Measurements from ENCODE around the gene MTCH1. TPM values are rescaled to one million over a fixed set of nuclear protein-coding genes. Genes with fewer than 3 reads are reported as not detected.
"Not testable (repeated sequence)": the region's sequence is repeated elsewhere in the genome, so short reads cannot be mapped to it uniquely, and the experiment has no call there.

The MTCH1 gene
- total RNA-seq, 1 experiment from 2014 or later = 84.4 TPM

GRCh38 chr6:36957773-36958271 is 28.2 kb downstream of the MTCH1 start:
- H3K9me3 ChIP-seq (ENCODE audit: low read length) = no peaks in the 10 kb centered on the region
- H3K9ac ChIP-seq (ENCODE audit: low read length) = no peak overlapping the region
- H3K4me1 ChIP-seq (ENCODE audit: low read length) = peaks cover under 1% of the 10 kb centered on the region; the same call in 1 of the 2 replicates

GRCh38 chr6:36956446-36956820 is 29.6 kb downstream of the MTCH1 start:
- Histone ChIP-seq H3K4me3 (ENCODE audit: low read length) (no peak overlapping the region), H3K4me1 (ENCODE audit: low read length) (no peaks in the 10 kb centered on the region), H3K9me3 (ENCODE audit: low read length) (no peaks in the 10 kb centered on the region)

More at GRCh38 chr6:36957773-36958271, 28.2 kb downstream of the MTCH1 start:
- H3K27ac ChIP-seq (ENCODE audit: low read length) = no peak overlapping the region
- no peaks in the 10 kb centered on the region for H4K20me1 ChIP-seq (ENCODE audit: insufficient read depth, low read depth, low read length)
- no peaks in the 10 kb centered on the region for H3K79me2 ChIP-seq (ENCODE audit: low read length)
- no peak overlapping the region for H3K4me3 ChIP-seq (ENCODE audit: low read length)
- no peak for DNase-seq
- no peaks in the 10 kb centered on the region for H3K9me2 ChIP-seq (replicated peaks; ENCODE audit: insufficient read depth, low read length)
- no peaks in the 10 kb centered on the region for H3K36me3 ChIP-seq (ENCODE audit: insufficient read depth, low read length)
- no peak overlapping the region for H2AFZ ChIP-seq (ENCODE audit: low read length)
- H3K27me3 ChIP-seq (ENCODE audit: low read length) = no peaks in the 10 kb centered on the region
- H3K4me2 ChIP-seq (ENCODE audit: low read depth, low read length, poor library complexity, severe bottlenecking) = no peak overlapping the region

GRCh38 chr6:36955671-36956445 is 30.1 kb downstream of the MTCH1 start:
- Histone ChIP-seq H3K4me1 (ENCODE audit: low read length) (no peaks in the 10 kb centered on the region), H3K4me3 (ENCODE audit: low read length) (no peak overlapping the region), H2AFZ (ENCODE audit: low read length) (no peak overlapping the region), H3K79me2 (ENCODE audit: low read length) (no peaks in the 10 kb centered on the region), H3K4me2 (ENCODE audit: low read depth, low read length, poor library complexity, severe bottlenecking) (no peak overlapping the region), H4K20me1 (ENCODE audit: insufficient read depth, low read depth, low read length) (no peaks in the 10 kb centered on the region), H3K9me3 (ENCODE audit: low read length) (no peaks in the 10 kb centered on the region), H3K9ac (ENCODE audit: low read length) (no peak overlapping the region), H3K27ac (ENCODE audit: low read length) (no peak overlapping the region), H3K27me3 (ENCODE audit: low read length) (no peaks in the 10 kb centered on the region), H3K36me3 (ENCODE audit: insufficient read depth, low read length) (no peaks in the 10 kb centered on the region), H3K9me2 (replicated peaks; ENCODE audit: insufficient read depth, low read length) (no peaks in the 10 kb centered on the region)
- DNase-seq = no peak

More at GRCh38 chr6:36956446-36956820, 29.6 kb downstream of the MTCH1 start:
- Histone ChIP-seq H3K79me2 (ENCODE audit: low read length) (no peaks in the 10 kb centered on the region), H3K9ac (ENCODE audit: low read length) (no peak overlapping the region), H4K20me1 (ENCODE audit: insufficient read depth, low read depth, low read length) (no peaks in the 10 kb centered on the region), H3K27ac (ENCODE audit: low read length) (no peak overlapping the region), H2AFZ (ENCODE audit: low read length) (no peak overlapping the region), H3K27me3 (ENCODE audit: low read length) (no peaks in the 10 kb centered on the region), H3K36me3 (ENCODE audit: insufficient read depth, low read length) (no peaks in the 10 kb centered on the region), H3K4me2 (ENCODE audit: low read depth, low read length, poor library complexity, severe bottlenecking) (no peak overlapping the region), H3K9me2 (replicated peaks; ENCODE audit: insufficient read depth, low read length) (no peaks in the 10 kb centered on the region)
- no peak for DNase-seq

GRCh38 chr6:36955136-36955535 is 30.9 kb downstream of the MTCH1 start:
- no peaks in the 10 kb centered on the region for H3K9me3 ChIP-seq (ENCODE audit: low read length)
- no peak overlapping the region for H2AFZ ChIP-seq (ENCODE audit: low read length)
- DNase-seq = no peak
- no peaks in the 10 kb centered on the region for H3K27me3 ChIP-seq (ENCODE audit: low read length)
- no peak overlapping the region for H3K4me3 ChIP-seq (ENCODE audit: low read length)
- no peaks in the 10 kb centered on the region for H3K36me3 ChIP-seq (ENCODE audit: insufficient read depth, low read length)
- no peaks in the 10 kb centered on the region for H3K9me2 ChIP-seq (replicated peaks; ENCODE audit: insufficient read depth, low read length)
- no peak overlapping the region for H3K9ac ChIP-seq (ENCODE audit: low read length)
- H3K79me2 ChIP-seq (ENCODE audit: low read length) = no peaks in the 10 kb centered on the region
- no peak overlapping the region for H3K4me2 ChIP-seq (ENCODE audit: low read depth, low read length, poor library complexity, severe bottlenecking)
- H3K4me1 ChIP-seq (ENCODE audit: low read length) = no peaks in the 10 kb centered on the region
- H3K27ac ChIP-seq (ENCODE audit: low read length) = no peak overlapping the region
- no peaks in the 10 kb centered on the region for H4K20me1 ChIP-seq (ENCODE audit: insufficient read depth, low read depth, low read length)

GRCh38 chr6:36954262-36954931 is 31.6 kb downstream of the MTCH1 start, which contains the start of gene PI16:
PI16 (plus strand) TSS chr6:36954738; CDS start chr6:36954761, 23 bp downstream.
- Histone ChIP-seq H4K20me1 (ENCODE audit: insufficient read depth, low read depth, low read length) (no peaks in the 10 kb centered on the region), H3K27ac (ENCODE audit: low read length) (no peak within 1 kb of the TSS), H2AFZ (ENCODE audit: low read length) (no peak within 1 kb of the TSS), H3K9me3 (ENCODE audit: low read length) (no peaks in the 10 kb centered on the region), H3K4me2 (ENCODE audit: low read depth, low read length, poor library complexity, severe bottlenecking) (no peak within 1 kb of the TSS), H3K9ac (ENCODE audit: low read length) (no peak within 1 kb of the TSS), H3K79me2 (ENCODE audit: low read length) (no peaks in the 10 kb centered on the region), H3K36me3 (ENCODE audit: insufficient read depth, low read length) (no peaks in the 10 kb centered on the region), H3K4me3 (ENCODE audit: low read length) (no peak within 1 kb of the TSS), H3K27me3 (ENCODE audit: low read length) (no peaks in the 10 kb centered on the region), H3K4me1 (ENCODE audit: low read length) (no peaks in the 10 kb centered on the region), H3K9me2 (replicated peaks; ENCODE audit: insufficient read depth, low read length) (no peaks in the 10 kb centered on the region)
- DNase-seq = no peak

- Histone ChIP-seq H4K20me1 (ENCODE audit: insufficient read depth, low read depth, low read length) (no peaks in the 10 kb centered on the region), H3K27me3 (ENCODE audit: low read length) (no peaks in the 10 kb centered on the region), H3K27ac (ENCODE audit: low read length) (no peak overlapping the region), H2AFZ (ENCODE audit: low read length) (no peak overlapping the region), H3K9ac (ENCODE audit: low read length) (no peak overlapping the region), H3K9me3 (ENCODE audit: low read length) (no peaks in the 10 kb centered on the region), H3K4me2 (ENCODE audit: low read depth, low read length, poor library complexity, severe bottlenecking) (no peak overlapping the region), H3K9me2 (replicated peaks; ENCODE audit: insufficient read depth, low read length) (no peaks in the 10 kb centered on the region), H3K4me1 (ENCODE audit: low read length) (no peaks in the 10 kb centered on the region), H3K4me3 (ENCODE audit: low read length) (no peak overlapping the region), H3K79me2 (ENCODE audit: low read length) (no peaks in the 10 kb centered on the region), H3K36me3 (ENCODE audit: insufficient read depth, low read length) (no peaks in the 10 kb centered on the region)
- no peak for DNase-seq
These were observed 32.1 kb downstream of the MTCH1 start for GRCh38 chr6:36953931-36954261.

- Histone ChIP-seq H3K9me3 (ENCODE audit: low read length) (no peaks in the 10 kb centered on the region), H3K4me3 (ENCODE audit: low read length) (no peak overlapping the region), H3K4me1 (ENCODE audit: low read length) (no peaks in the 10 kb centered on the region), H3K27ac (ENCODE audit: low read length) (no peak overlapping the region), H3K9me2 (replicated peaks; ENCODE audit: insufficient read depth, low read length) (no peaks in the 10 kb centered on the region), H2AFZ (ENCODE audit: low read length) (no peak overlapping the region), H3K79me2 (ENCODE audit: low read length) (no peaks in the 10 kb centered on the region), H4K20me1 (ENCODE audit: insufficient read depth, low read depth, low read length) (no peaks in the 10 kb centered on the region), H3K4me2 (ENCODE audit: low read depth, low read length, poor library complexity, severe bottlenecking) (no peak overlapping the region), H3K9ac (ENCODE audit: low read length) (no peak overlapping the region), H3K27me3 (ENCODE audit: low read length) (no peaks in the 10 kb centered on the region), H3K36me3 (ENCODE audit: insufficient read depth, low read length) (no peaks in the 10 kb centered on the region)
- DNase-seq = no peak
These were observed 36.4 kb downstream of the MTCH1 start for GRCh38 chr6:36949636-36950035.

- H3K4me3 ChIP-seq (ENCODE audit: low read length); H4K20me1 ChIP-seq (ENCODE audit: insufficient read depth, low read depth, low read length); H3K4me1 ChIP-seq (ENCODE audit: low read length); DNase-seq; H3K27ac ChIP-seq (ENCODE audit: low read length); H3K36me3 ChIP-seq (ENCODE audit: insufficient read depth, low read length); H2AFZ ChIP-seq (ENCODE audit: low read length); H3K27me3 ChIP-seq (ENCODE audit: low read length); H3K4me2 ChIP-seq (ENCODE audit: low read depth, low read length, poor library complexity, severe bottlenecking); H3K9ac ChIP-seq (ENCODE audit: low read length); H3K79me2 ChIP-seq (ENCODE audit: low read length); H3K9me3 ChIP-seq (ENCODE audit: low read length); H3K9me2 ChIP-seq (replicated peaks; ENCODE audit: insufficient read depth, low read length): not testable (repeated sequence)
These were observed 36.9 kb downstream of the MTCH1 start for GRCh38 chr6:36949076-36949475.

Data from Karpas-422 (cell line).